T-helper 17 cell (primary cell): ENCODE measurements around the gene CPHXL2. TPM values are rescaled to one million over a fixed set of nuclear protein-coding genes. Genes with fewer than 3 reads are reported as not detected.

Source experiments
- ATAC-seq: fragments of 150-1000 bp; cut with Tn5 transposase; 2 replicates; pipeline ENCODE4 v1.10.0; 2021; ENCODE audit warnings: mild to moderate bottlenecking, moderate library complexity
- DNase-seq, 3 donors: peaks; one replicate each; pipeline versions ENCODE4 v3.0.0 to v3.0.0-alpha.2; 2020 to 2021
- H3K9me3 ChIP-seq: one replicate; pipeline ENCODE4 v1.7.0; 2013; ENCODE audit warnings: low read length, mild to moderate bottlenecking; ENCODE audit not compliant: control insufficient read depth, poor library complexity, severe bottlenecking
- H3K27ac Mint-ChIP-seq: one replicate; pipeline ENCODE4 v1.8.0; 2022; ENCODE audit warnings: mild to moderate bottlenecking, moderate library complexity, mixed read lengths
- H3K27me3 Mint-ChIP-seq: one replicate; pipeline ENCODE4 v1.8.0; 2022; ENCODE audit warnings: mixed read lengths
- H3K36me3 Mint-ChIP-seq: one replicate; pipeline ENCODE4 v1.8.0; 2022; ENCODE audit warnings: low read depth, mixed read lengths
- H3K4me1 Mint-ChIP-seq: one replicate; pipeline ENCODE4 v1.8.0; 2022; ENCODE audit warnings: mild to moderate bottlenecking, mixed read lengths
- H3K4me3 Mint-ChIP-seq: one replicate; pipeline ENCODE4 v1.8.0; 2022; ENCODE audit warnings: mild to moderate bottlenecking, moderate library complexity, mixed read lengths
- total RNA-seq, 4 donors: library from RNA in 2 of 4; stranded (reverse) in 2 of 4; gene quantifications; one replicate each; pipeline ENCODE4 v1.2.3 and lab custom pipeline; 2022 to 2026

The CPHXL2 gene
- total RNA-seq, result not detected
- 0 reads per million in 2 donors for total RNA-seq (lab: John Stamatoyannopoulos, UW)

DNA sequence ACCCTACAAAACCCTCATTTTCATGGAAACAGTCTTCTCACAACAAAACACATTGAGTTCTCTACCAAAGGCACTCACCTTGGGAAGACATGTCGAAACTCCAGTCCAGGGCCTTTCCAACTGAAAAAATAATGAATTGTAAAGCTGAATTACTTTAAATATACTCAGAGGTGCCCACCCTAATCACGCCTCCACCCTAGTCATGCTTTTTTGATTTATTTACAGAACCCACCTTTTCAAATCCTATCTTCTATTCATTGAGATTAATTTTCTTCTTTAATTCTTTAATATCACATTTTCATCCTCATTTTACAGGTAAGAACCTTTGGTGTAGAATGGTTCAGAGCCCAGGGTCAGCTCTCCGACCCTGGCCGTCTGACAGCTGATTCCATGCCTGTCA, at the start of gene CPHXL2:
Gene CPHXL2 (minus strand): TSS at position 101 of the 400 bp plus-strand sequence. CDS start 10 bp downstream, at position 91.
- DNase-seq (no peak), ATAC-seq (no peak)
- no peaks in the 10 kb centered on the region for H3K36me3 Mint-ChIP-seq
- H3K9me3 ChIP-seq, result no peaks in the 10 kb centered on the region
- H3K27ac Mint-ChIP-seq, result no peak within 1 kb of the TSS
- no peaks in the 10 kb centered on the region for H3K27me3 Mint-ChIP-seq
- no peak within 1 kb of the TSS for H3K4me3 Mint-ChIP-seq
- H3K4me1 Mint-ChIP-seq, result peaks cover 2% of the 10 kb centered on the region

DNA sequence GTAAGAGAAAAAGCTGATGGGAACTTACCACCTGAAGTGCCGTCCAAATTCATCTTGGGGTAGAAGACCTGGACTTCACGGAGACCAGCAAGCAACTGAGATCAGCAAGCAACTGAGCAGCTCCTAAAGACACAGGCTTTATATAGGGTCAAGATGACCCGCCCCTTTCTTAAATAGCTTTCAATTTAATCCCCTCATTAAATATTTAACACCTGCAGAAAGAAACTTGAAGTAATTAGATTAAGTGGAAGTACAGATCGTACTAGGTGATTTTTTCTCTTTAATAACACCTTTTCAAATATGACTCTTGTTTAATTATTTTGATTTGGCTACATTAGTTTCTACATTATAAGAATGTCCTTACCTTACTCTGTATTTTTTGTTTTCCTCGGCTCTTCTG, 49.6 kb upstream of the CPHXL2 start, which contains the start of gene CPHXL:
Gene CPHXL (minus strand): TSS at position 101 of the 400 bp plus-strand sequence. CDS start 48 bp downstream, at position 53.
- H3K36me3 Mint-ChIP-seq, result no peaks in the 10 kb centered on the region
- H3K9me3 ChIP-seq, result no peaks in the 10 kb centered on the region
- no peak for DNase-seq
- no peak within 1 kb of the TSS for H3K27ac Mint-ChIP-seq
- H3K27me3 Mint-ChIP-seq, result no peaks in the 10 kb centered on the region
- H3K4me1 Mint-ChIP-seq, result no peaks in the 10 kb centered on the region
- no peak within 1 kb of the TSS for H3K4me3 Mint-ChIP-seq
- ATAC-seq, result no peak

DNA sequence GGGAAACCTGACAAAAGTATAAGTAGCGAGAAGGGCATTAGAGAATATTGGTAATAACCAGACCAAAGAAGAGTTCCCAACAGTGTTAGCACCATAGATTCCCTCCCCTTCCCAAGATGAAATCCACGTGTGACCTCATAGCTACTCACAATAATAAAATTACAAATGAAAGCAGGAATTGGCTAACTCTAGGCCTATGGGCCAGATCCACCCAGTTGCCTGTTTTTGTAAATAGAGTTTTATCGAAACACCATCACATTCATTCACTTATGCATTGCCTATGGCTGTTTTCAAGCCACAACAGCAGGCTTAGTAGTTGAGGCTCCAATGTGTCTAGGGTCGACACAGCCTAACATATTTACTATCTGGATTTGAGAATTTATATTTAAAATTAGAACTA, 41.6 kb upstream of the CPHXL2 start:
- peaks cover 4% of the 10 kb centered on the region for H3K36me3 Mint-ChIP-seq
- no peak overlapping the region for H3K27ac Mint-ChIP-seq
- H3K27me3 Mint-ChIP-seq, result peaks cover 28% of the 10 kb centered on the region
- no peaks in the 10 kb centered on the region for H3K4me1 Mint-ChIP-seq
- ATAC-seq (no peak), DNase-seq (no peak)
- H3K4me3 Mint-ChIP-seq, result no peak overlapping the region
- H3K9me3 ChIP-seq, result no peaks in the 10 kb centered on the region

DNA sequence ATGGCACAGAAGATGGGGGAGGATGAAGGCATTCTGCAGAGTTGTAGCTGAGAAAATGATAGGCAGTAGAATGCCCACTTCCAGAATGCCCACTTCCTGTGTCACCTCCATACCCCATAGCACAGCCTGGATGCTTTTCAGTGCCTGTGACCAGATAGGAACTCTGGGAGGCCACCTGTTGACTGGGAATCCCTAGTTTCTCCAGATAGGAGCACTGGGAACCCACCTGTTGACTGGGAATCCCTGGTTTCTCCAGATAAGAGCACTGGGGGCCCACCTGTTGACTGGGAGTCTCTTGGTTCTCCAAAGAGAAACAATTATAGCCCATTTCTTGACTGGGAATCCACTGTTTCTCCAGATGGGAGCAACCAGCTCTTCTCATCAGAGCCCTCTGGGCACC, 37.9 kb upstream of the CPHXL2 start:
- Mint-ChIP-seq H3K4me1 (no peaks in the 10 kb centered on the region), H3K36me3 (peaks cover 6% of the 10 kb centered on the region), H3K27ac (no peak overlapping the region), H3K4me3 (no peak overlapping the region), H3K27me3 (peaks cover 28% of the 10 kb centered on the region)
- H3K9me3 ChIP-seq, result no peaks in the 10 kb centered on the region
- DNase-seq, result no peak
- ATAC-seq, result no peak

DNA sequence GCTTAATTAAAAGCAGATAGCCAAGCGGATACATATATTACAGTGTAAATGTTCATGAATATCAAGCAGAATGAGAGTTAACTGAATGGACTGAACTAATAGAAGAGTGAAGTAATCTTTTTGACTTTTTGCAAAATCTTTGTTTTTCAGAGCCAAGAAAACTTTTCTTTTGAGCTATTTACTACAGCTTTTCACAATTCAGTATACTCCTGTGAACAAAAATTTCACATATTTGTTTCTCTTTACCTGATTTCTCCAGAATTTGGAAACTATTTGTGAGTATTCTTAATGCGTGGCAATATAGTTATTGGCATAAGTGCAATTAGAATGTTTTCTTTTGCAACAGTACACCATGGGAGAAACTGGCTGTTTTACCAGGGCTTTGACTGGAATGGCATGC, 33.5 kb upstream of the CPHXL2 start:
- H3K27me3 Mint-ChIP-seq, result peaks cover 14% of the 10 kb centered on the region
- no peak for ATAC-seq
- H3K36me3 Mint-ChIP-seq, result peaks cover 2% of the 10 kb centered on the region
- DNase-seq, result no peak
- H3K27ac Mint-ChIP-seq, result no peak overlapping the region
- no peaks in the 10 kb centered on the region for H3K4me1 Mint-ChIP-seq
- H3K4me3 Mint-ChIP-seq, result no peak overlapping the region
- no peaks in the 10 kb centered on the region for H3K9me3 ChIP-seq

DNA sequence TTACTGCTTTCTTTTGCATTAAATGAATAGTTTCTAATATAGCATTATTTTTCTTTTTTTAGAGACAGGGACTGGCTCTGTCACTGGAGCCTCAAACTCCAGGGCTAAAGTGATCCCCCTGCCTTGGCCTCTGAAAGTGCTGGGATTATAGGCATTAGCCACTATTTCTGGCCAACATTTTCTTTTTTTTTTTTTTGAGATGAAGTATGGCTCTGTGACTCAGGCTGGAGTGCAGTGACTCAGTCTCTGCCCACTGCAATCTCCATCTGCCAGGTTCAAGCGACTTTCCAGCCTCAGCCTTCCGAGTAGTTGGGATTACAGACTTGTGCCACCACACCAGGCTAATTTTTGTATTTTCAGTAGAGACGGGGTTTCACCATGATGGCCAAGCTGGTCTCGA, 26.5 kb upstream of the CPHXL2 start:
- DNase-seq, result no peak
- Mint-ChIP-seq H3K36me3 (peaks cover 4% of the 10 kb centered on the region), H3K27ac (no peak overlapping the region), H3K4me3 (no peak overlapping the region), H3K4me1 (no peaks in the 10 kb centered on the region), H3K27me3 (peaks cover 8% of the 10 kb centered on the region)
- H3K9me3 ChIP-seq, result no peaks in the 10 kb centered on the region
- ATAC-seq, result no peak

DNA sequence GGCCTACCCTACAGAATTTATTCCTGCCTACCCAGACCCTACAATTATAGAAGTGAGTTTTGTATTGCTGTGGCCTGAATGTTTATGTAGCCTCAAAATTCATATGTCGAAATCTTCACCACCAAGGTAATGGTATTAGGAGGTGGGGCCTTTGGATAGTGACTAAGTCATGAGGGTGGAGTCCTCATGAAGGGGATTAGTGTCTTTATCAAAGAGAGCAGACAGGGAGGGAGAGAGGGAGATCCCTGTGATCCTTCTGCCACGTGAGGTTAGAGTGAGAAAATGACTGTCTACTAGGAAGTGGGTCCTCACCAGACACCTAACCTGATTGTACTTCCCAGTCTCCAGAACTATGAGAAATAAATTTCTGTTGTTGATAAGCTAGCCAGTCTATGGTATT, 25.4 kb upstream of the CPHXL2 start:
- DNase-seq, result no peak
- Mint-ChIP-seq H3K27me3 (peaks cover 8% of the 10 kb centered on the region), H3K4me3 (no peak overlapping the region), H3K4me1 (no peaks in the 10 kb centered on the region), H3K27ac (no peak overlapping the region), H3K36me3 (peaks cover 4% of the 10 kb centered on the region)
- no peak for ATAC-seq
- H3K9me3 ChIP-seq, result no peaks in the 10 kb centered on the region

DNA sequence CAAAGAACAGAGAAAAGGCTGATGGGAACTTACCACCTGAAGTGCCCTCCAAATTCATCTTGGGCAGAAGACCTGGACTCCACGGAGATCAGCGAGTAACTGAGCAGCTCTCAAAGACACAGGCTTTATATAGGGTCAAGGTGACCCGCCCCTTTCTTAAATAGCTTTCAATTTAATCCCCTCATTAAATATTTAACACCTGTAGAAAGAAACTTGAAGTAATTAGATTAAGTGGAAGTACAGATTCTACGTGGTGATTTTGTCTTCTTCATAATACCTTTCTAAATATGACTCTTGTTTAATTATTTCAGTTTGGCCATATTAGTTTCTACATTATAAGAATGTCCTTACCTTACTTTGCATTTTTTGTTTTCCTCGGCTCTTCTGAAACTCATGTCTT, 24.6 kb upstream of the CPHXL2 start, which contains the start of gene DUXB:
Gene DUXB (minus strand): TSS at position 101 of the 400 bp plus-strand sequence. CDS start 43 bp downstream, at position 58.
- no peaks in the 10 kb centered on the region for H3K9me3 ChIP-seq
- Mint-ChIP-seq H3K4me3 (no peak within 1 kb of the TSS), H3K27me3 (peaks cover 8% of the 10 kb centered on the region), H3K36me3 (peaks cover 4% of the 10 kb centered on the region), H3K4me1 (peaks cover 2% of the 10 kb centered on the region), H3K27ac (no peak within 1 kb of the TSS)
- no peak for ATAC-seq
- no peak for DNase-seq

DNA sequence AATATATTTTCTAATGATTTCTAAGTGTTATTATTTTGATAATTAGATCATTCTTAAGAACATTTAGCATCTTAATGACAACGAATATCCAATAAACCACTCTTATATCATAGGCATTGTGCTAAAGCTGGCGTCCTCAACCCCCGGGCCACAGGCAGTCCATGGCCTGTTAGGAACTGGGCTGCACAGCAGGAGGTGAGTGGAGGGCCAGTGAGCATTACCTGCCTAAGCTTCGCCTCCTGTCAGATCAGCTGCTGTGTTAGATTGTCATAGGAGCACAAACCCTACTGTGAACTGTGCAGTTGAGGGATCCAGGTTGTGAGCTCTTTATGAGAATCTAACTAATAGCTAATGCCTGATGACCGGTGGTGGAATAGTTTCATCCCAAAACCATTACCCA, 20.8 kb upstream of the CPHXL2 start:
- Mint-ChIP-seq H3K4me3 (no peak overlapping the region), H3K27ac (no peak overlapping the region), H3K36me3 (no peaks in the 10 kb centered on the region), H3K27me3 (no peaks in the 10 kb centered on the region), H3K4me1 (peaks cover 2% of the 10 kb centered on the region)
- DNase-seq, result no peak
- H3K9me3 ChIP-seq, result no peaks in the 10 kb centered on the region
- ATAC-seq, result no peak

DNA sequence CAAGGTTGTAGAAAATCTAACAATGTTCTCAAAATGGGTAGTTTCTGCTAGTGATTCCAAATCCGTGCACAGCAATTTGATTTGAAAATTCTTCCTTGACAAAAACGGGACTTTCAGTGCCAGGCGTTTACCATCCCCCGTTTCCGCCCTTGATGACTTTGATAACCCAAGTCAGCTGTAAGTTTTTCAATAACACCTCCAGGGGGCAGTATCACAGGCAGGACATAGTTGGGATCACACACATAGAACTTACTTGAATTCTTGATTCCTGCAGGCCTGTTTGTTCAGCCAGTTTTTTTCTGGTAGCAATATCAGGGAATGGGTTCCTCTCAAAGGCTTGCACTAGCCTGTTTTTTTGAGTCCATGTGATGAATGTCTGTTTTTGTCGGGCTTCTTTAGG, 18.9 kb upstream of the CPHXL2 start:
- H3K9me3 ChIP-seq, result no peaks in the 10 kb centered on the region
- Mint-ChIP-seq H3K4me3 (no peak overlapping the region), H3K36me3 (peaks cover 3% of the 10 kb centered on the region), H3K4me1 (peaks cover 5% of the 10 kb centered on the region), H3K27me3 (no peaks in the 10 kb centered on the region), H3K27ac (no peak overlapping the region)
- DNase-seq, result no peak
- no peak for ATAC-seq

DNA sequence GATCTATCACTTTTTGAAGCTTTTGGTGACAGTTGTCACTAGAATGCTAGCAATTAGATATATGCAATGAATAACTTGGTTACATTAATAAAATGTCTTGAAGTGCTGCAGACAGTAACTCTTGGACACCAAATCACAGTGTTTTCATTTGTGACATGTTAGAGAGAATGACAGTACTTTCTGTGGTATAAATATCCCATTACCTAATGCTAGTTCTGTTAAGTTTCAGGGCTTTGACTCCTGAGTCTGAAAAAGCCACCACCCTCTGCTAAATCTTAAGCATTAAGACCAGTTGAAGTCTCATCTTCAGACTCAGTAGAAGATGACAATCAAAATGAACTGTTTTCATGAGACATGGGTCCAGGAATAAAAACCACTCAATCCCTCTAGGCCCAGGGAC, 10.6 kb upstream of the CPHXL2 start:
- Mint-ChIP-seq H3K4me1 (peaks cover 4% of the 10 kb centered on the region), H3K27me3 (no peaks in the 10 kb centered on the region), H3K36me3 (peaks cover 3% of the 10 kb centered on the region), H3K27ac (no peak overlapping the region), H3K4me3 (no peak overlapping the region)
- H3K9me3 ChIP-seq, result no peaks in the 10 kb centered on the region
- DNase-seq (no peak), ATAC-seq (no peak)

DNA sequence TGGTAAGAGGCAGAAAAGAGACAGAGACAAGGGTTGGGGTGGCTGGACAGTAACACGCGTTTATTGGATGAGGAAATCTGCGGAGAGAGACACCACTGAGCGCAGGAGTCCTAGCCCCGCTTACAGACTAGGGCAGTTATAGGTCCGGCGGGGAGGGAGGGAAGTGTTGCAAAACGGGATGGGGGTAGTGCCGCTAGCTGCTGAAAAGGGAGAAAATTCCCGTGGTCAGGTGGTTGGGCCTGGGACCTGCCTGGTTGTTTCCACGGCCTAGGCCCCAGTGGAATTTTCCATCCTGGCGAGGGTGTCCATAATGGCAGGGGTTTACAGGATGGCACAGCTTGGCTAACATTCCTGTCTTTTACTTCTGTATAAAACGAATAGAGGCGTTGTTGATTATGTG, 5.5 kb upstream of the CPHXL2 start:
- Mint-ChIP-seq H3K36me3 (no peaks in the 10 kb centered on the region), H3K4me3 (peak overlapping the region; percentile 22), H3K27ac (no peak overlapping the region), H3K27me3 (no peaks in the 10 kb centered on the region), H3K4me1 (peaks cover 2% of the 10 kb centered on the region)
- no peak for ATAC-seq
- no peak for DNase-seq
- H3K9me3 ChIP-seq, result no peaks in the 10 kb centered on the region

DNA sequence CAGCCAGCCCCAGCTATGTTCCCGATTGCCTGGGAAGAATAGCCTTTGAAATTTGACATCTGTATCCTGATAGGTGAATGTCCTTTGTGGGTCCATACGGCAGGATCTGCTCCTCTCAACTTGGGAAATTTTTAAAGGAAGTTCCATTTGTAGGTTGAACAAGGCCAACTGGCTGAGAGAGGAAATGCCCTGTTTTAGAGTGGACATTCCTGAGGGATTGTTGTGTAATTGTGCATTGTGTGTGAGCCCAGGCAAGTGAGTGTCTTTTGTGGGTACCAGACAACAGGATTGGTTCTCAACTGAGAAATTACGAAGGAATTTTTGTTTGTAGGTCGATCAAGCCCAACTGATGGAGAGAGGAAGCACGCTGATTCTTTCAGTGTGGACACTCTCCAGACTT, 2.6 kb upstream of the CPHXL2 start:
- no peak overlapping the region for H3K27ac Mint-ChIP-seq
- H3K4me1 Mint-ChIP-seq, result peaks cover 2% of the 10 kb centered on the region
- no peaks in the 10 kb centered on the region for H3K9me3 ChIP-seq
- H3K4me3 Mint-ChIP-seq, result no peak overlapping the region
- H3K36me3 Mint-ChIP-seq, result no peaks in the 10 kb centered on the region
- ATAC-seq (no peak), DNase-seq (no peak)
- no peaks in the 10 kb centered on the region for H3K27me3 Mint-ChIP-seq

DNA sequence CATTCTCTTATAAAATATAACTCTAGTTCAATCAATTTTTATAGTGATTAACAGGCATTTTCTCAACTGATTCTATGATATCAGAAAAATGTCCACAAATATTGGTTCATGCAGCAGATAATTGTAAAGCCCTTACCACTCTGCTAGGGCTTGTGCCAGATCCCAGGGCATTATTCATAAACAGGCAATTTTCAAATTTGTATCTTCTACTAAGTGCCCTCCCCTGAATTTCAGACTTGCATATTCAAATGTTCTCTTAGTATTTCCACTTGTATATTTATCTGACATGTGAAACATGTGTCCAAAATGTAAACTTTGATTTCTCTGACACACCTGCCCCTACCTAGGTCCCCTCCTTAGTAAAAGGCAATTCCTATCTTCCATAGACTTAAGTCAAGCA, 9.3 kb downstream of the CPHXL2 start:
- ATAC-seq (no peak), DNase-seq (no peak)
- Mint-ChIP-seq H3K4me1 (peaks cover 5% of the 10 kb centered on the region), H3K4me3 (no peak overlapping the region), H3K36me3 (no peaks in the 10 kb centered on the region), H3K27me3 (no peaks in the 10 kb centered on the region), H3K27ac (no peak overlapping the region)
- no peaks in the 10 kb centered on the region for H3K9me3 ChIP-seq
